Measurements from ENCODE around the gene PTPRD. TPM values are rescaled to one million over a fixed set of nuclear protein-coding genes. Genes with fewer than 3 reads are reported as not detected.

PTPRD gene
- total RNA-seq, 2 experiments from 2014 or later: not detected

- no peaks in the 10 kb centered on the region for H3K27me3 Mint-ChIP-seq
- ChIA-PET CTCF (interaction anchor here (1.0 kb wide), 1 partner anchor 10 kb away, joined by 3 read pairs; no protein-coding TSS in a partner anchor), POLR2A (no interaction called here)
- H3K27ac Mint-ChIP-seq: no peak overlapping the region
- no peak for DNase-seq
- no peak overlapping the region for H3K4me3 Mint-ChIP-seq
- no peaks in the 10 kb centered on the region for H3K4me1 Mint-ChIP-seq
- H3K9me3 Mint-ChIP-seq: no peaks in the 10 kb centered on the region
- no peaks in the 10 kb centered on the region for H3K36me3 Mint-ChIP-seq (ENCODE audit: low read depth)
Measured at GRCh38 chr9:8769153-8769552, 1843.6 kb downstream of the PTPRD start.

- Mint-ChIP-seq H3K9me3 (no peaks in the 10 kb centered on the region), H3K36me3 (ENCODE audit: low read depth) (no peaks in the 10 kb centered on the region)
- CTCF ChIA-PET: no interaction called here
Measured at GRCh38 chr9:8766096-8766495, 1846.7 kb downstream of the PTPRD start.

GRCh38 chr9:8764051-8764450 is 1848.8 kb downstream of the PTPRD start:
- H3K9me3 Mint-ChIP-seq: no peaks in the 10 kb centered on the region
- H3K27ac Mint-ChIP-seq: no peak overlapping the region

More at GRCh38 chr9:8766096-8766495, 1846.7 kb downstream of the PTPRD start:
- DNase-seq: no peak
- Mint-ChIP-seq H3K4me1 (no peaks in the 10 kb centered on the region), H3K27me3 (no peaks in the 10 kb centered on the region), H3K27ac (no peak overlapping the region), H3K4me3 (no peak overlapping the region)
- POLR2A ChIA-PET: no interaction called here

GRCh38 chr9:8762479-8763085 is 1850.2 kb downstream of the PTPRD start:
- Mint-ChIP-seq H3K27me3 (no peaks in the 10 kb centered on the region), H3K36me3 (ENCODE audit: low read depth) (no peaks in the 10 kb centered on the region), H3K9me3 (no peaks in the 10 kb centered on the region), H3K4me3 (no peak overlapping the region), H3K4me1 (no peaks in the 10 kb centered on the region), H3K27ac (no peak overlapping the region)
- POLR2A ChIA-PET: no interaction called here
- CTCF ChIA-PET: no interaction called here
- no peak for DNase-seq

More at GRCh38 chr9:8764051-8764450, 1848.8 kb downstream of the PTPRD start:
- DNase-seq: no peak
- ChIA-PET CTCF (no interaction called here), POLR2A (no interaction called here)
- no peaks in the 10 kb centered on the region for H3K27me3 Mint-ChIP-seq
- no peaks in the 10 kb centered on the region for H3K36me3 Mint-ChIP-seq (ENCODE audit: low read depth)
- H3K4me1 Mint-ChIP-seq: no peaks in the 10 kb centered on the region
- H3K4me3 Mint-ChIP-seq: no peak overlapping the region

GRCh38 chr9:8760000-8760767 is 1852.6 kb downstream of the PTPRD start:
- no peak overlapping the region for H3K4me3 Mint-ChIP-seq
- H3K9me3 Mint-ChIP-seq: no peaks in the 10 kb centered on the region
- ChIA-PET POLR2A (no interaction called here), CTCF (interaction anchor here (1.2 kb wide), 1 partner anchor 8 kb away, joined by 3 read pairs; no protein-coding TSS in a partner anchor)
- H3K27ac Mint-ChIP-seq: no peak overlapping the region
- no peaks in the 10 kb centered on the region for H3K36me3 Mint-ChIP-seq (ENCODE audit: low read depth)
- DNase-seq: no peak
- no peaks in the 10 kb centered on the region for H3K27me3 Mint-ChIP-seq
- H3K4me1 Mint-ChIP-seq: no peaks in the 10 kb centered on the region

GRCh38 chr9:8757881-8758280 is 1854.9 kb downstream of the PTPRD start:
- H3K27ac Mint-ChIP-seq: no peak overlapping the region
- H3K4me1 Mint-ChIP-seq: no peaks in the 10 kb centered on the region
- H3K9me3 Mint-ChIP-seq: no peaks in the 10 kb centered on the region
- ChIA-PET POLR2A (no interaction called here), CTCF (no interaction called here)
- DNase-seq: no peak
- no peak overlapping the region for H3K4me3 Mint-ChIP-seq
- H3K36me3 Mint-ChIP-seq (ENCODE audit: low read depth): no peaks in the 10 kb centered on the region
- H3K27me3 Mint-ChIP-seq: no peaks in the 10 kb centered on the region

GRCh38 chr9:8754751-8755150 is 1858.1 kb downstream of the PTPRD start:
- POLR2A ChIA-PET: no interaction called here
- Mint-ChIP-seq H3K9me3 (no peaks in the 10 kb centered on the region), H3K4me1 (no peaks in the 10 kb centered on the region), H3K36me3 (ENCODE audit: low read depth) (no peaks in the 10 kb centered on the region), H3K27ac (no peak overlapping the region), H3K27me3 (no peaks in the 10 kb centered on the region), H3K4me3 (no peak overlapping the region)
- no peak for DNase-seq
- CTCF ChIA-PET: no interaction called here

- Mint-ChIP-seq H3K4me1 (no peaks in the 10 kb centered on the region), H3K4me3 (no peak overlapping the region), H3K27ac (no peak overlapping the region), H3K9me3 (peaks cover 3% of the 10 kb centered on the region), H3K27me3 (no peaks in the 10 kb centered on the region), H3K36me3 (ENCODE audit: low read depth) (no peaks in the 10 kb centered on the region)
- DNase-seq: no peak
- POLR2A ChIA-PET: no interaction called here
- CTCF ChIA-PET: no interaction called here
Measured at GRCh38 chr9:8751406-8751930, 1861.3 kb downstream of the PTPRD start.

GRCh38 chr9:8750639-8751051 is 1862.2 kb downstream of the PTPRD start:
- no peak overlapping the region for H3K27ac Mint-ChIP-seq
- ChIA-PET CTCF (no interaction called here), POLR2A (no interaction called here)
- H3K4me1 Mint-ChIP-seq: no peaks in the 10 kb centered on the region
- no peak overlapping the region for H3K4me3 Mint-ChIP-seq
- no peaks in the 10 kb centered on the region for H3K27me3 Mint-ChIP-seq
- H3K36me3 Mint-ChIP-seq (ENCODE audit: low read depth): no peaks in the 10 kb centered on the region
- no peak for DNase-seq
- peaks cover 3% of the 10 kb centered on the region for H3K9me3 Mint-ChIP-seq

- ChIA-PET CTCF (no interaction called here), POLR2A (no interaction called here)
- DNase-seq: no peak
- Mint-ChIP-seq H3K36me3 (ENCODE audit: low read depth) (no peaks in the 10 kb centered on the region), H3K4me1 (no peaks in the 10 kb centered on the region), H3K27me3 (no peaks in the 10 kb centered on the region), H3K4me3 (no peak overlapping the region), H3K27ac (no peak overlapping the region), H3K9me3 (peaks cover 3% of the 10 kb centered on the region)
Measured at GRCh38 chr9:8745347-8745746, 1867.5 kb downstream of the PTPRD start.

GRCh38 chr9:8738945-8739344 is 1873.9 kb downstream of the PTPRD start:
- CTCF ChIA-PET: no interaction called here
- DNase-seq: no peak
- H3K27me3 Mint-ChIP-seq: no peaks in the 10 kb centered on the region

GRCh38 chr9:8736805-8737204 is 1876.0 kb downstream of the PTPRD start:
- Mint-ChIP-seq H3K36me3 (ENCODE audit: low read depth) (no peaks in the 10 kb centered on the region), H3K9me3 (no peaks in the 10 kb centered on the region), H3K27me3 (no peaks in the 10 kb centered on the region), H3K4me3 (no peak overlapping the region), H3K27ac (no peak overlapping the region), H3K4me1 (no peaks in the 10 kb centered on the region)
- CTCF ChIA-PET: no interaction called here
- POLR2A ChIA-PET: no interaction called here
- no peak for DNase-seq

More at GRCh38 chr9:8738945-8739344, 1873.9 kb downstream of the PTPRD start:
- Mint-ChIP-seq H3K4me1 (no peaks in the 10 kb centered on the region), H3K36me3 (ENCODE audit: low read depth) (no peaks in the 10 kb centered on the region), H3K9me3 (no peaks in the 10 kb centered on the region), H3K4me3 (no peak overlapping the region), H3K27ac (no peak overlapping the region)
- POLR2A ChIA-PET: no interaction called here

- no peaks in the 10 kb centered on the region for H3K4me1 Mint-ChIP-seq
- ChIA-PET POLR2A (no interaction called here), CTCF (no interaction called here)
- H3K27ac Mint-ChIP-seq: no peak overlapping the region
- no peak overlapping the region for H3K4me3 Mint-ChIP-seq
- no peak for DNase-seq
- no peaks in the 10 kb centered on the region for H3K9me3 Mint-ChIP-seq
- H3K27me3 Mint-ChIP-seq: no peaks in the 10 kb centered on the region
- no peaks in the 10 kb centered on the region for H3K36me3 Mint-ChIP-seq (ENCODE audit: low read depth)
Measured at GRCh38 chr9:8734760-8735159, 1878.0 kb downstream of the PTPRD start.

Measured in activated CD4-positive, alpha-beta memory T cell treated with anti-CD3 and anti-CD28 coated beads, Interleukin-2, amount 10 ng/mL, durations not matched to agents 7 days and 5 days (primary cell).